HEK293 (cell line): Measurements from ENCODE around the gene NEU3.

Experiments
- CTCF ChIA-PET: fragments of 350-600 bp; formaldehyde crosslinking; extraction: SDS; loops from one replicate; lab custom pipeline; 2021; ENCODE audit warnings: antibody characterized with exemption; lab: Yijun Ruan, JAX
- POLR2A ChIA-PET: fragments of 300-600 bp; formaldehyde crosslinking; extraction: SDS; loops from one replicate; lab custom pipeline; 2020; ENCODE audit warnings: antibody characterized with exemption, inconsistent platforms; lab: Yijun Ruan, JAX
- H3K27ac ChIP-seq: fragments of 200-500 bp; sonication (Bioruptor generic); 2 replicates; pipeline ENCODE4 v1.5.1; 2014; ENCODE audit warnings: low read depth, low read length, control low read depth, inconsistent platforms; ENCODE audit errors: extremely low read depth
- H3K36me3 ChIP-seq, 2 experiments: fragments of 200-500 bp in 1 of 2; sonication (Bioruptor generic) in 1 of 2; 1 replicate in 1 of 2; 2 replicates in 1 of 2; pipeline ENCODE4 v1.5.1; 2014 to 2017; ENCODE audit warnings: inconsistent platforms in 2 of 2, low read length in 2 of 2; ENCODE audit not compliant: control insufficient read depth in 2 of 2, insufficient read depth in 1 of 2
- H3K4me1 ChIP-seq: fragments of 200-500 bp; sonication (Bioruptor generic); 2 replicates; pipeline ENCODE4 v1.5.1; 2014; ENCODE audit warnings: mild to moderate bottlenecking, low read length, inconsistent platforms; ENCODE audit not compliant: control insufficient read depth, insufficient read depth
- H3K4me3 ChIP-seq: 2 replicates; pipeline ENCODE4 v1.5.1; 2011; ENCODE audit warnings: low read depth, mild to moderate bottlenecking, control low read depth, low read length, moderate library complexity
- H3K9me3 ChIP-seq: fragments of 200-500 bp; sonication (Bioruptor generic); 2 replicates; pipeline ENCODE4 v1.5.1; 2014; ENCODE audit warnings: low read depth, low read length, inconsistent platforms; ENCODE audit not compliant: control insufficient read depth, insufficient read depth
- FEZF1 ChIP-seq: fragments of 450-650 bp; formaldehyde crosslinking; IDR thresholded peaks from 2 replicates; pipeline ENCODE4 v1.5.1; 2016; ENCODE audit warnings: missing biosample characterization, missing genetic modification characterization
- GLIS1 ChIP-seq: fragments of 450-650 bp; formaldehyde crosslinking; IDR thresholded peaks from 2 replicates; pipeline ENCODE4 v1.5.1; 2016; ENCODE audit warnings: missing biosample characterization, missing genetic modification characterization
- IKZF3 ChIP-seq: fragments of 450-650 bp; IDR thresholded peaks from 2 replicates; pipeline ENCODE4 v1.5.0; 2018; ENCODE audit warnings: missing biosample characterization, mild to moderate bottlenecking, missing genetic modification characterization, moderate library complexity
- WT1 ChIP-seq: fragments of 450-650 bp; formaldehyde crosslinking; IDR thresholded peaks from 2 replicates; pipeline ENCODE4 v1.5.1; 2016; ENCODE audit warnings: missing biosample characterization, missing genetic modification characterization
- YY1 ChIP-seq: fragments of 450-650 bp; formaldehyde crosslinking; IDR thresholded peaks from 2 replicates; pipeline ENCODE4 v1.5.1; 2018; ENCODE audit warnings: missing biosample characterization, missing genetic modification characterization
- YY2 ChIP-seq: fragments of 450-650 bp; formaldehyde crosslinking; IDR thresholded peaks from 2 replicates; pipeline ENCODE4 v1.5.1; 2016; ENCODE audit warnings: missing biosample characterization, missing genetic modification characterization
- ZBTB1 ChIP-seq: fragments of 450-650 bp; formaldehyde crosslinking; IDR thresholded peaks from 2 replicates; pipeline ENCODE4 v1.5.1; 2016; ENCODE audit warnings: missing biosample characterization, missing genetic modification characterization
- ZFP3 ChIP-seq: fragments of 450-650 bp; formaldehyde crosslinking; IDR thresholded peaks from 2 replicates; pipeline ENCODE4 v1.5.1; 2016; ENCODE audit warnings: low read depth, missing biosample characterization, missing genetic modification characterization
- ZNF133 ChIP-seq: fragments of 450-650 bp; formaldehyde crosslinking; IDR thresholded peaks from 2 replicates; pipeline ENCODE4 v1.5.1; 2016; ENCODE audit warnings: missing biosample characterization, missing genetic modification characterization
- ZNF155 ChIP-seq: fragments of 450-650 bp; formaldehyde crosslinking; IDR thresholded peaks from 2 replicates; pipeline ENCODE4 v1.5.1; 2016; ENCODE audit warnings: missing biosample characterization, missing genetic modification characterization
- ZNF23 ChIP-seq: fragments of 450-650 bp; formaldehyde crosslinking; IDR thresholded peaks from 2 replicates; pipeline ENCODE4 v1.5.1; 2016; ENCODE audit warnings: missing biosample characterization, missing genetic modification characterization, borderline replicate concordance
- ZNF266 ChIP-seq: fragments of 450-650 bp; formaldehyde crosslinking; IDR thresholded peaks from 2 replicates; pipeline ENCODE4 v1.5.1; 2016; ENCODE audit warnings: missing biosample characterization, missing genetic modification characterization, low read depth
- ZNF341 ChIP-seq: fragments of 450-650 bp; formaldehyde crosslinking; IDR thresholded peaks from 2 replicates; pipeline ENCODE4; 2016; ENCODE audit warnings: low read depth, missing biosample characterization, missing genetic modification characterization
- ZNF37A ChIP-seq: fragments of 450-650 bp; IDR thresholded peaks from 2 replicates; pipeline ENCODE4 v1.5.1; 2018; ENCODE audit warnings: missing biosample characterization, missing genetic modification characterization
- ZNF501 ChIP-seq: fragments of 450-650 bp; formaldehyde crosslinking; IDR thresholded peaks from 2 replicates; pipeline ENCODE4 v1.5.1; 2016; ENCODE audit warnings: missing biosample characterization, missing genetic modification characterization
- ZNF658 ChIP-seq: fragments of 450-650 bp; formaldehyde crosslinking; IDR thresholded peaks from 2 replicates; pipeline ENCODE4; 2016; ENCODE audit warnings: missing biosample characterization, missing genetic modification characterization
- ZNF670 ChIP-seq: fragments of 450-650 bp; formaldehyde crosslinking; IDR thresholded peaks from 2 replicates; pipeline ENCODE4 v1.5.1; 2016; ENCODE audit warnings: missing biosample characterization, missing genetic modification characterization, low read depth
- ZNF707 ChIP-seq: fragments of 450-650 bp; formaldehyde crosslinking; IDR thresholded peaks from 2 replicates; pipeline ENCODE4 v1.5.1; 2016; ENCODE audit warnings: missing biosample characterization, missing genetic modification characterization
- ZNF777 ChIP-seq: fragments of 450-650 bp; formaldehyde crosslinking; IDR thresholded peaks from 2 replicates; pipeline ENCODE4 v1.5.1; 2017; ENCODE audit warnings: missing biosample characterization, missing genetic modification characterization, borderline replicate concordance
- ZSCAN18 ChIP-seq: fragments of 450-650 bp; formaldehyde crosslinking; IDR thresholded peaks from 2 replicates; pipeline ENCODE4 v1.5.1; 2016; ENCODE audit warnings: missing biosample characterization, missing genetic modification characterization
- TF ChIP-seq, protein P1 (sequence below): fragments of 450-650 bp; formaldehyde crosslinking; IDR thresholded peaks from 2 replicates; pipeline ENCODE4; 2016; ENCODE audit warnings: missing biosample characterization, missing genetic modification characterization
- TF ChIP-seq, protein P2 (sequence below): fragments of 450-650 bp; formaldehyde crosslinking; IDR thresholded peaks from 2 replicates; pipeline ENCODE4 v1.5.1; 2016; ENCODE audit warnings: missing biosample characterization, missing genetic modification characterization
- TF ChIP-seq, protein P3 (sequence below): fragments of 450-650 bp; formaldehyde crosslinking; IDR thresholded peaks from 2 replicates; pipeline ENCODE4 v1.5.1; 2016; ENCODE audit warnings: missing biosample characterization, missing genetic modification characterization
- TF ChIP-seq, protein P4 (sequence below): fragments of 450-650 bp; formaldehyde crosslinking; IDR thresholded peaks from 2 replicates; pipeline ENCODE4 v1.5.1; 2017; ENCODE audit warnings: missing biosample characterization, missing genetic modification characterization
- TF ChIP-seq, protein P5 (sequence below): fragments of 450-650 bp; formaldehyde crosslinking; IDR thresholded peaks from 2 replicates; pipeline ENCODE4 v1.5.1; 2017; ENCODE audit warnings: missing biosample characterization, missing genetic modification characterization

NEU3 gene

DNA sequence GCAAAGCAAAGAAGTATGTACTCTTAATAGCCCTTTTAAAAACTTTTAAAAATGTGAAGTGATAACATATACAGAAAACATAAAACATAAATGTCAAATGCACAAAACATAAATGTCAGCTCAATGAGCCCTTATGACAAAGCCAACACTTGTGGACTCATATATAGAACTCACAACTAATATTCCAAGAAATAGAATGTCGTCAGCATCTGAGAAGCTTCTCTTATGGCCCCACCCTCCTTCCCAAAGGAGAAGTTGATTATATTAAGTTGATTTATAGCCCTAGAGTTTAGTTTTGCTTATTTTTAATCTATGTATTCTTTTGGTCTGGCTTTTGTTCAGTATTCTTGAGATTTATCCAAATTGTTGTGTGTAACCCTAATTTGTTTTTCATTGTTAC is 13.8 kb downstream of the NEU3 start:
- H3K27ac ChIP-seq: no peak overlapping the region
- POLR2A ChIA-PET: no interaction called here
- H3K4me3 ChIP-seq: no peak overlapping the region
- no peaks in the 10 kb centered on the region for H3K9me3 ChIP-seq
- CTCF ChIA-PET: interaction anchor here (0.6 to 3.1 kb wide), 6 partner anchors 14 to 574 kb away, joined by 3 to 17 read pairs (median 6); partner anchors contain the start of gene NEU3
- H3K36me3 ChIP-seq: peaks cover 0 to 24% of the 10 kb centered on the region in 2 experiments; a peak in 1 of 3 replicates
- no peak for TF ChIP-seq ZNF341 (tag by site-specific recombination)
- no peak for TF ChIP-seq IKZF3 (tag by site-specific recombination)
- TF ChIP-seq ZSCAN18 (tag by site-specific recombination): no peak
- TF ChIP-seq ZNF155 (tag by site-specific recombination): no peak
- no peak for TF ChIP-seq ZNF707 (tag by site-specific recombination)
- TF ChIP-seq, protein P1, sequence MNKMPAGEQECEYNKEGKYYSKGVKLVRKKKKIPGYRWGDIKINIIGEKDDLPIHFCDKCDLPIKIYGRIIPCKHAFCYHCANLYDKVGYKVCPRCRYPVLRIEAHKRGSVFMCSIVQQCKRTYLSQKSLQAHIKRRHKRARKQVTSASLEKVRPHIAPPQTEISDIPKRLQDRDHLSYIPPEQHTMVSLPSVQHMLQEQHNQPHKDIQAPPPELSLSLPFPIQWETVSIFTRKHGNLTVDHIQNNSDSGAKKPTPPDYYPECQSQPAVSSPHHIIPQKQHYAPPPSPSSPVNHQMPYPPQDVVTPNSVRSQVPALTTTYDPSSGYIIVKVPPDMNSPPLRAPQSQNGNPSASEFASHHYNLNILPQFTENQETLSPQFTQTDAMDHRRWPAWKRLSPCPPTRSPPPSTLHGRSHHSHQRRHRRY (tag by site-specific recombination): no peak
- TF ChIP-seq, protein P2, sequence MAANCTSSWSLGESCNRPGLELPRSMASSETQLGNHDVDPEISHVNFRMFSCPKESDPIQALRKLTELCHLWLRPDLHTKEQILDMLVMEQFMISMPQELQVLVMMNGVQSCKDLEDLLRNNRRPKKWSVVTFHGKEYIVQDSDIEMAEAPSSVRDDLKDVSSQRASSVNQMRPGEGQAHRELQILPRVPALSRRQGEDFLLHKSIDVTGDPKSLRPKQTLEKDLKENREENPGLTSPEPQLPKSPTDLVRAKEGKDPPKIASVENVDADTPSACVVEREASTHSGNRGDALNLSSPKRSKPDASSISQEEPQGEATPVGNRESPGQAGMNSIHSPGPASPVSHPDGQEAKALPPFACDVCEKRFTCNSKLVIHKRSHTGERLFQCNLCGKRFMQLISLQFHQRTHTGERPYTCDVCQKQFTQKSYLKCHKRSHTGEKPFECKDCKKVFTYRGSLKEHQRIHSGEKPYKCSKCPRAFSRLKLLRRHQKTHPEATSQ: no peak
- TF ChIP-seq ZNF23: no peak
- no peak for TF ChIP-seq ZNF670 (tag by site-specific recombination)
- TF ChIP-seq ZNF777 (tag by site-specific recombination): no peak
- TF ChIP-seq ZBTB1 (tag by site-specific recombination): no peak
- no peak for TF ChIP-seq ZNF37A (tag by site-specific recombination)
- no peak for TF ChIP-seq ZNF133 (tag by site-specific recombination)
- H3K4me1 ChIP-seq: no peaks in the 10 kb centered on the region

DNA sequence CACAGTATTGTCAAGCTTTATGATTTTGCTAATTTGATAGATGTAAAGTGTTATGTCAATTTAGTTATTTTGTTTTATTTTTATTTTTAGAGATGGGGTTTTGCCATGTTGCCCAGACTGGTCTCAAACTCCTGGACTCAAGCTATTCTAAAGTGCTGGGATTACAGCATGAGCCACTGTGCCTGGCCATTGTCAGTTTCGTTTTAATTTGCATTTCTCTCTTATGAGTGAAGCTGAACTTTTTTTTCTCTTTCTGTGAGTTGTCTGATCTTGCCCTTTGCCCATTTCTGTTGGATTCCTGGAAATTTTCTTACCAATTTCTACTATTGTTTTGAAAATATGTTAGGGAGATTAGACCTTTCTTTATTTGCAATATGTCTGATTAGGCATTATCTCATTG is 15.5 kb downstream of the NEU3 start:
- ChIA-PET CTCF (interaction anchor here (0.6 to 3.1 kb wide), 3 partner anchors 18 to 303 kb away, joined by 3 to 17 read pairs (median 3); no protein-coding TSS in a partner anchor), POLR2A (no interaction called here)
- peaks cover 0 to 38% of the 10 kb centered on the region in 2 experiments; a peak in 1 of 3 replicates for H3K36me3 ChIP-seq
- no peak overlapping the region for H3K4me3 ChIP-seq
- no peak for TF ChIP-seq ZNF670 (tag by site-specific recombination)
- TF ChIP-seq ZNF133 (tag by site-specific recombination): no peak
- TF ChIP-seq ZNF341 (tag by site-specific recombination): no peak
- no peak for TF ChIP-seq FEZF1
- no peak for TF ChIP-seq ZNF501 (tag by site-specific recombination)
- no peak for TF ChIP-seq YY2 (tag by site-specific recombination)
- TF ChIP-seq WT1 (tag by site-specific recombination): no peak
- no peak for TF ChIP-seq ZNF658 (tag by site-specific recombination)
- TF ChIP-seq, protein P3, sequence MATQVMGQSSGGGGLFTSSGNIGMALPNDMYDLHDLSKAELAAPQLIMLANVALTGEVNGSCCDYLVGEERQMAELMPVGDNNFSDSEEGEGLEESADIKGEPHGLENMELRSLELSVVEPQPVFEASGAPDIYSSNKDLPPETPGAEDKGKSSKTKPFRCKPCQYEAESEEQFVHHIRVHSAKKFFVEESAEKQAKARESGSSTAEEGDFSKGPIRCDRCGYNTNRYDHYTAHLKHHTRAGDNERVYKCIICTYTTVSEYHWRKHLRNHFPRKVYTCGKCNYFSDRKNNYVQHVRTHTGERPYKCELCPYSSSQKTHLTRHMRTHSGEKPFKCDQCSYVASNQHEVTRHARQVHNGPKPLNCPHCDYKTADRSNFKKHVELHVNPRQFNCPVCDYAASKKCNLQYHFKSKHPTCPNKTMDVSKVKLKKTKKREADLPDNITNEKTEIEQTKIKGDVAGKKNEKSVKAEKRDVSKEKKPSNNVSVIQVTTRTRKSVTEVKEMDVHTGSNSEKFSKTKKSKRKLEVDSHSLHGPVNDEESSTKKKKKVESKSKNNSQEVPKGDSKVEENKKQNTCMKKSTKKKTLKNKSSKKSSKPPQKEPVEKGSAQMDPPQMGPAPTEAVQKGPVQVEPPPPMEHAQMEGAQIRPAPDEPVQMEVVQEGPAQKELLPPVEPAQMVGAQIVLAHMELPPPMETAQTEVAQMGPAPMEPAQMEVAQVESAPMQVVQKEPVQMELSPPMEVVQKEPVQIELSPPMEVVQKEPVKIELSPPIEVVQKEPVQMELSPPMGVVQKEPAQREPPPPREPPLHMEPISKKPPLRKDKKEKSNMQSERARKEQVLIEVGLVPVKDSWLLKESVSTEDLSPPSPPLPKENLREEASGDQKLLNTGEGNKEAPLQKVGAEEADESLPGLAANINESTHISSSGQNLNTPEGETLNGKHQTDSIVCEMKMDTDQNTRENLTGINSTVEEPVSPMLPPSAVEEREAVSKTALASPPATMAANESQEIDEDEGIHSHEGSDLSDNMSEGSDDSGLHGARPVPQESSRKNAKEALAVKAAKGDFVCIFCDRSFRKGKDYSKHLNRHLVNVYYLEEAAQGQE: no peak
- no peak for TF ChIP-seq ZNF266 (tag by site-specific recombination)
- no peak for TF ChIP-seq YY1 (tag by site-specific recombination)
- TF ChIP-seq ZFP3 (tag by site-specific recombination): no peak
- TF ChIP-seq, protein P4, sequence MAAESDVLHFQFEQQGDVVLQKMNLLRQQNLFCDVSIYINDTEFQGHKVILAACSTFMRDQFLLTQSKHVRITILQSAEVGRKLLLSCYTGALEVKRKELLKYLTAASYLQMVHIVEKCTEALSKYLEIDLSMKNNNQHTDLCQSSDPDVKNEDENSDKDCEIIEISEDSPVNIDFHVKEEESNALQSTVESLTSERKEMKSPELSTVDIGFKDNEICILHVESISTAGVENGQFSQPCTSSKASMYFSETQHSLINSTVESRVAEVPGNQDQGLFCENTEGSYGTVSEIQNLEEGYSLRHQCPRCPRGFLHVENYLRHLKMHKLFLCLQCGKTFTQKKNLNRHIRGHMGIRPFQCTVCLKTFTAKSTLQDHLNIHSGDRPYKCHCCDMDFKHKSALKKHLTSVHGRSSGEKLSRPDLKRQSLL: no peak
- TF ChIP-seq, protein P5, sequence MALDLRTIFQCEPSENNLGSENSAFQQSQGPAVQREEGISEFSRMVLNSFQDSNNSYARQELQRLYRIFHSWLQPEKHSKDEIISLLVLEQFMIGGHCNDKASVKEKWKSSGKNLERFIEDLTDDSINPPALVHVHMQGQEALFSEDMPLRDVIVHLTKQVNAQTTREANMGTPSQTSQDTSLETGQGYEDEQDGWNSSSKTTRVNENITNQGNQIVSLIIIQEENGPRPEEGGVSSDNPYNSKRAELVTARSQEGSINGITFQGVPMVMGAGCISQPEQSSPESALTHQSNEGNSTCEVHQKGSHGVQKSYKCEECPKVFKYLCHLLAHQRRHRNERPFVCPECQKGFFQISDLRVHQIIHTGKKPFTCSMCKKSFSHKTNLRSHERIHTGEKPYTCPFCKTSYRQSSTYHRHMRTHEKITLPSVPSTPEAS (tag by site-specific recombination): no peak
- TF ChIP-seq GLIS1 (tag by site-specific recombination): no peak
- TF ChIP-seq, all 188 proteins: peak for 0
- no peaks in the 10 kb centered on the region for H3K4me1 ChIP-seq
- H3K27ac ChIP-seq: no peak overlapping the region
- no peaks in the 10 kb centered on the region for H3K9me3 ChIP-seq
